Measurements from ENCODE around the gene ZDHHC20.
A peak's percentile ranks its signal among the peaks of the same experiment; 100 is the strongest.
"Not testable (repeated sequence)": the region's sequence is repeated elsewhere in the genome, so short reads cannot be mapped to it uniquely, and the experiment has no call there.

The ZDHHC20 gene

GRCh38 chr13:21435687-21436151 is 23.4 kb downstream of the ZDHHC20 start:
- no peaks in the 10 kb centered on the region for H3K36me3 ChIP-seq (ENCODE audit: control insufficient read depth, insufficient read depth, low read length)
- no peaks in the 10 kb centered on the region for H3K27me3 ChIP-seq (ENCODE audit: control insufficient read depth, insufficient read depth, low read length)
- H3K4me3 ChIP-seq (ENCODE audit: low read depth, low read length), result no peak overlapping the region
- no peaks in the 10 kb centered on the region for H3K4me1 ChIP-seq (ENCODE audit: control insufficient read depth, insufficient read depth, low read length)
- no peak overlapping the region for H3K27ac ChIP-seq (ENCODE audit: low read depth, low read length)
- H3K9ac ChIP-seq (ENCODE audit: low read depth, low read length), result no peak overlapping the region
- H3K9me3 ChIP-seq (ENCODE audit: control insufficient read depth, insufficient read depth, low read length), result peaks cover 7% of the 10 kb centered on the region; the same call in 1 of the 2 replicates

DNA sequence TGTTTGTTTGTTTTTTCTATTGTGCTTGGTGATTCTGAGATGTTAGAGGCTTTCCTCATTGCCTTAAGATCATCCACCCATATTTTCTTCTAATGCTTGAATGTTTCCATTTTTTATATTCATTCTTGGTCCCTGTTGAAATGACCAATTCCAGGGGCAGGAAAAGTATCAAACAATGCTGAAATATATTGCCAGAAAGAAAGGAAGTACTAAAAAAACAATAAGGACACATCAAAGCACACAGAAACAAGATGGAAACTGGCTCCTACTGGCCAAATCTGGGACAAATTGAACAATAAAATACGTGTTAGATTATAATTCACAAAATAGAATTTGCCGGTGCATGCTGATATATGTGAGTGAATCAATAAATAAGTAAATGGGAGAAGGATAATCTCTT is 23.9 kb downstream of the ZDHHC20 start:
- no peaks in the 10 kb centered on the region for H3K4me1 ChIP-seq (ENCODE audit: control insufficient read depth, insufficient read depth, low read length)
- H3K36me3 ChIP-seq (ENCODE audit: control insufficient read depth, insufficient read depth, low read length), result no peaks in the 10 kb centered on the region
- no peak overlapping the region for H3K4me3 ChIP-seq (ENCODE audit: low read depth, low read length)
- H3K9me3 ChIP-seq (ENCODE audit: control insufficient read depth, insufficient read depth, low read length), result peaks cover 7% of the 10 kb centered on the region; the same call in 1 of the 2 replicates
- H3K9ac ChIP-seq (ENCODE audit: low read depth, low read length), result no peak overlapping the region
- H3K27ac ChIP-seq (ENCODE audit: low read depth, low read length), result no peak overlapping the region
- no peaks in the 10 kb centered on the region for H3K27me3 ChIP-seq (ENCODE audit: control insufficient read depth, insufficient read depth, low read length)

- Histone ChIP-seq H3K27ac (ENCODE audit: low read depth, low read length) (no peak overlapping the region), H3K4me1 (ENCODE audit: control insufficient read depth, insufficient read depth, low read length) (no peaks in the 10 kb centered on the region), H3K9ac (ENCODE audit: low read depth, low read length) (no peak overlapping the region), H3K36me3 (ENCODE audit: control insufficient read depth, insufficient read depth, low read length) (no peaks in the 10 kb centered on the region), H3K27me3 (ENCODE audit: control insufficient read depth, insufficient read depth, low read length) (no peaks in the 10 kb centered on the region), H3K4me3 (ENCODE audit: low read depth, low read length) (no peak overlapping the region), H3K9me3 (ENCODE audit: control insufficient read depth, insufficient read depth, low read length) (peaks cover 7% of the 10 kb centered on the region; the same call in 1 of the 2 replicates)
These were observed 24.5 kb downstream of the ZDHHC20 start for GRCh38 chr13:21434588-21434987.

- no peaks in the 10 kb centered on the region for H3K27me3 ChIP-seq (ENCODE audit: control insufficient read depth, insufficient read depth, low read length)
- H3K9me3 ChIP-seq (ENCODE audit: control insufficient read depth, insufficient read depth, low read length), result no peaks in the 10 kb centered on the region
- no peak overlapping the region for H3K9ac ChIP-seq (ENCODE audit: low read depth, low read length)
- H3K36me3 ChIP-seq (ENCODE audit: control insufficient read depth, insufficient read depth, low read length), result no peaks in the 10 kb centered on the region
- H3K4me3 ChIP-seq (ENCODE audit: low read depth, low read length), result no peak overlapping the region
- no peaks in the 10 kb centered on the region for H3K4me1 ChIP-seq (ENCODE audit: control insufficient read depth, insufficient read depth, low read length)
- no peak overlapping the region for H3K27ac ChIP-seq (ENCODE audit: low read depth, low read length)
These were observed 29.9 kb downstream of the ZDHHC20 start for GRCh38 chr13:21429211-21429610.

- Histone ChIP-seq H3K36me3 (ENCODE audit: control insufficient read depth, insufficient read depth, low read length) (no peaks in the 10 kb centered on the region), H3K4me3 (ENCODE audit: low read depth, low read length) (no peak overlapping the region), H3K27me3 (ENCODE audit: control insufficient read depth, insufficient read depth, low read length) (no peaks in the 10 kb centered on the region), H3K4me1 (ENCODE audit: control insufficient read depth, insufficient read depth, low read length) (no peaks in the 10 kb centered on the region), H3K9ac (ENCODE audit: low read depth, low read length) (no peak overlapping the region), H3K27ac (ENCODE audit: low read depth, low read length) (no peak overlapping the region), H3K9me3 (ENCODE audit: control insufficient read depth, insufficient read depth, low read length) (no peaks in the 10 kb centered on the region)
These were observed 31.4 kb downstream of the ZDHHC20 start for GRCh38 chr13:21427741-21428140.

DNA sequence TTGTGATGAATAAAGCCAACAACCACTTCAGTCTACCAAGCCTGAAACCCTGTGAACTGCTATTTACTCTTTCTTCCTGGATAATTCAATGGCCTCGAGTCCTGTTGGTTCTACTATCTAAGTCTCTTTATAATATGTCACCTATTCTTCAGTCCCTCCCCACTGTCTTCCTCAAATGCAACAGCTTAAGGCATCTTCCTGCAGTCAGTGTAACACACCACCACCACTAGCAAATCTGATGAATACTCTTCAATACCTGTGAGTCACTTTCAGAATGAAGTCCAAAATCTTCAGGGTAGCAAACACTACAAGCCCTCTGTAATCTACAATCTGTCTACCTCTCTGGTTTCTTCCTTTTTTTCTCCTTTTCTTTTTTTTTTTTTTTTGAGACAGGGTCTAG is 32.9 kb downstream of the ZDHHC20 start:
- no peaks in the 10 kb centered on the region for H3K27me3 ChIP-seq (ENCODE audit: control insufficient read depth, insufficient read depth, low read length)
- no peak overlapping the region for H3K9ac ChIP-seq (ENCODE audit: low read depth, low read length)
- no peak overlapping the region for H3K4me3 ChIP-seq (ENCODE audit: low read depth, low read length)
- H3K27ac ChIP-seq (ENCODE audit: low read depth, low read length), result no peak overlapping the region
- no peaks in the 10 kb centered on the region for H3K4me1 ChIP-seq (ENCODE audit: control insufficient read depth, insufficient read depth, low read length)
- H3K36me3 ChIP-seq (ENCODE audit: control insufficient read depth, insufficient read depth, low read length), result no peaks in the 10 kb centered on the region
- no peaks in the 10 kb centered on the region for H3K9me3 ChIP-seq (ENCODE audit: control insufficient read depth, insufficient read depth, low read length)

DNA sequence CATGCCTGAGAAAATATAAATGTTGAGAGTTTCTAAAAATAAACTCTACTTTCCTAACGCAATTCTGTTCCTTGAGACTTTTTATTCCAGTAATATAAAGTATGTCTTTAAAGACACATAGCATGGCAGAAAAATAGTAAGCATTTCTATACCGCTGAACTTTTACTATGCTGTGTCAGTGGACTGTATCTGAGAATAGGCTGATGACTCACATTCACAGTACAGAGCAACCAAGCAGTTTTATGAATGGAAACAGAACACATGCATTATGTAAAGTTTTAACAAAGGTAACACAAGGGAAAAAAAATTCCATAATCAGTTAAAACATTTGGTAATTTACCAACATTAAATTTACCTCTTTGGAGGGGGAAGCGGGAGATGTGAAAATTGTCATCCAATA is 38.4 kb downstream of the ZDHHC20 start:
- Histone ChIP-seq H3K4me1 (ENCODE audit: control insufficient read depth, insufficient read depth, low read length) (no peaks in the 10 kb centered on the region), H3K9ac (ENCODE audit: low read depth, low read length) (no peak overlapping the region), H3K27ac (ENCODE audit: low read depth, low read length) (no peak overlapping the region), H3K27me3 (ENCODE audit: control insufficient read depth, insufficient read depth, low read length) (no peaks in the 10 kb centered on the region), H3K4me3 (ENCODE audit: low read depth, low read length) (no peak overlapping the region), H3K36me3 (ENCODE audit: control insufficient read depth, insufficient read depth, low read length) (peaks cover 12% of the 10 kb centered on the region; the same call in 1 of the 2 replicates), H3K9me3 (ENCODE audit: control insufficient read depth, insufficient read depth, low read length) (no peaks in the 10 kb centered on the region)

DNA sequence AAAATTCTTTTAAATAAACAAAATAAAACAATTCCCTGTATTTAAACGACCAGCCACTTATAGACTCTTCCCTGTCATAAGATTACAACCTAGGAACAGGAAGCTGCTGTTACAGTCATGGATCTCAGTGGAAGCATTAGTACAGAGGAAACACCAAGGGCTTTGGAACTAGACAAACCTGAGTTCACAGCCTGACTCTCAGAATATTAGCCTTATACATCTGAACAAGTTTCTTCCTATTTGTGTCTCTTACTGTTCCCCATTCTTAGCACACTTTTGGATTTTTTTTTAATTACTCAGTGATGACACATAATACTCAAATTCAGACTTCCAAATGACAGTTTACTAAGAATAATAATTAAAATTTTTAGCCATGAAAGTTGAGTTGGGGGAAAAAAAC is 46.1 kb downstream of the ZDHHC20 start:
- Histone ChIP-seq H3K27ac (ENCODE audit: low read depth, low read length) (no peak overlapping the region), H3K4me3 (ENCODE audit: low read depth, low read length) (no peak overlapping the region), H3K9ac (ENCODE audit: low read depth, low read length) (no peak overlapping the region), H3K9me3 (ENCODE audit: control insufficient read depth, insufficient read depth, low read length) (no peaks in the 10 kb centered on the region), H3K27me3 (ENCODE audit: control insufficient read depth, insufficient read depth, low read length) (no peaks in the 10 kb centered on the region), H3K36me3 (ENCODE audit: control insufficient read depth, insufficient read depth, low read length) (peaks cover 39% of the 10 kb centered on the region), H3K4me1 (ENCODE audit: control insufficient read depth, insufficient read depth, low read length) (no peaks in the 10 kb centered on the region)

DNA sequence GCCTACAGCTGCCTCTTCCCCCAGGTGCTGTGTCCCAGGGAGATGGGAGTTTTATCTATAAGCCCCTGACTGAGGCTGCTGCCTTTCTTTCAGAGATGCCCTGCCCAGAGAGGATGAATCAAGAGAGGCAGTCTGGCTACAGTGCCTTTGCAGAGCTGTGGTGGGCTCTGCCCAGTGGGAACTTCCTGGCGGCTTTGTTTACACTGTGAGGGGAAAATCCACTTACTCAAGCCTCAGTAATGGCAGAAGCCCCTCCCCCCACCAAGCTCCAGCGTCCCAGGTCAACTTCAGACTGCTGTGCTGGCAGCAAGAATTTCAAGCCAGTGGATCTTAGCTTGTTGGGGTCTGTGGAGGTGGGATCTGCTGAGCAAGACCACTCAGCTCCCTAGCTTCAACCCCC is 48.6 kb downstream of the ZDHHC20 start:
- H3K9ac ChIP-seq (ENCODE audit: low read depth, low read length); H3K4me1 ChIP-seq (ENCODE audit: control insufficient read depth, insufficient read depth, low read length); H3K27me3 ChIP-seq (ENCODE audit: control insufficient read depth, insufficient read depth, low read length); H3K9me3 ChIP-seq (ENCODE audit: control insufficient read depth, insufficient read depth, low read length); H3K4me3 ChIP-seq (ENCODE audit: low read depth, low read length): not testable (repeated sequence)
- Histone ChIP-seq H3K27ac (ENCODE audit: low read depth, low read length) (peak overlapping the region; percentile 81), H3K36me3 (ENCODE audit: control insufficient read depth, insufficient read depth, low read length) (peaks cover 36% of the 10 kb centered on the region)

- no peaks in the 10 kb centered on the region for H3K9me3 ChIP-seq (ENCODE audit: control insufficient read depth, insufficient read depth, low read length)
- H3K9ac ChIP-seq (ENCODE audit: low read depth, low read length), result no peak overlapping the region
- no peak overlapping the region for H3K27ac ChIP-seq (ENCODE audit: low read depth, low read length)
- H3K4me1 ChIP-seq (ENCODE audit: control insufficient read depth, insufficient read depth, low read length), result no peaks in the 10 kb centered on the region
- no peak overlapping the region for H3K4me3 ChIP-seq (ENCODE audit: low read depth, low read length)
- H3K27me3 ChIP-seq (ENCODE audit: control insufficient read depth, insufficient read depth, low read length), result no peaks in the 10 kb centered on the region
- peaks cover 45% of the 10 kb centered on the region for H3K36me3 ChIP-seq (ENCODE audit: control insufficient read depth, insufficient read depth, low read length)
These were observed 53.8 kb downstream of the ZDHHC20 start for GRCh38 chr13:21405309-21405708.

DNA sequence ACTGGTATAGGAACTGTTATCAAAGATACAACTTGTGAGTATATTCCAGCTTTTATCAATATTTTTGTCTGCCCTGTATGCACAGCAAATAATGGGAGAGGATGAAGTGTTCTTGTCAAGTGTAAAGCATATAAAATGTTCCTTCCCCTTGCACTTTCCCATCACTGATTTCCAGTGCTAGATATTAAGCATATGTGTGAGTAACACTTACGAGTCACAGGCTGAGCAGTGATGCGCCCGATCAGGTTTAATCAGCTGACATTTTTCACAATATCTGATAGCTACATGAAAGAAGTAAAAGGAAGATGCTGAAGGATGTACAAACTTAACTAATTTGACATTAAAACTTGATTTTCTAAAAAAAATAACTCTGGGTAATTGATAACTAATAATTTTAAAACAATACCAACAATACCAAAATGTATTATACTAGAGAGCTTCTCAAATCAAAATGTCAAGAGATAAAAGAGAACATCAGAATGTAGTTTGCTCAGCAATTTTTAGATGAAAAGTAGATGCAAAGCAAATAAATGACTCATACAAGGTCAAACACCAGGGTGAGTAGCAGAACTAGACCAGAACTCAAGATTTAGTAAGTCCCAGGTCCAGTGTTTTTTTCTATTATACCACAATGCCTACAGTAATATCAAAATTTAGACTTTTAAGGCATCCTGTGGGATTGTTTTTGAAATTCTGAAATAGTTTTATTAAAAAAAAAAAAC is 56.4 kb downstream of the ZDHHC20 start:
- Histone ChIP-seq H3K9ac (ENCODE audit: low read depth, low read length) (no peak overlapping the region), H3K27me3 (ENCODE audit: control insufficient read depth, insufficient read depth, low read length) (no peaks in the 10 kb centered on the region), H3K4me1 (ENCODE audit: control insufficient read depth, insufficient read depth, low read length) (no peaks in the 10 kb centered on the region), H3K9me3 (ENCODE audit: control insufficient read depth, insufficient read depth, low read length) (no peaks in the 10 kb centered on the region), H3K27ac (ENCODE audit: low read depth, low read length) (no peak overlapping the region), H3K4me3 (ENCODE audit: low read depth, low read length) (no peak overlapping the region), H3K36me3 (ENCODE audit: control insufficient read depth, insufficient read depth, low read length) (peaks cover 56% of the 10 kb centered on the region)
